Type B pancreatic cell (in vitro differentiated cells): ENCODE data around the gene RSPRY1. TPM values are rescaled to one million over a fixed set of nuclear protein-coding genes. Genes with fewer than 3 reads are reported as not detected.

Experiments
- DNase-seq: peaks from one replicate; pipeline ENCODE4 v3.0.0; 2021; ENCODE audit warnings: mixed read lengths; ENCODE audit not compliant: unreplicated experiment; ENCODE audit errors: extremely low spot score
- H3K27ac Mint-ChIP-seq: 2 replicates; pipeline ENCODE4 v1.8.0; 2021; ENCODE audit warnings: mild to moderate bottlenecking, mixed read lengths
- H3K27me3 Mint-ChIP-seq: 2 replicates; pipeline ENCODE4 v1.8.0; 2021; ENCODE audit warnings: mixed read lengths
- H3K36me3 Mint-ChIP-seq: 2 replicates; pipeline ENCODE4 v1.8.0; 2021; ENCODE audit warnings: mixed read lengths
- H3K4me1 Mint-ChIP-seq: one replicate; pipeline ENCODE4 v1.8.0; 2021; ENCODE audit warnings: mixed read lengths; ENCODE audit not compliant: unreplicated experiment
- H3K4me3 Mint-ChIP-seq: 2 replicates; pipeline ENCODE4 v1.8.0; 2021; ENCODE audit warnings: mild to moderate bottlenecking, mixed read lengths
- H3K9me3 Mint-ChIP-seq: 2 replicates; pipeline ENCODE4 v1.8.0; 2021; ENCODE audit warnings: mixed read lengths
- total RNA-seq: library from RNA; stranded (reverse); gene quantifications from 2 replicates; pipeline ENCODE4 v1.2.1, GENCODE V29; 2021; ENCODE audit warnings: low replicate concordance
- TF ChIP-seq, protein P1 (sequence below): fragments of 200-600 bp; sonication (generic); conservative IDR thresholded peaks from 2 replicates; pipeline ENCODE4 v1.5.0; 2021; ENCODE audit warnings: antibody characterized with exemption, mild to moderate bottlenecking

The RSPRY1 gene
- total RNA-seq, 1 donor from 2014 or later = 49.9 TPM

DNA sequence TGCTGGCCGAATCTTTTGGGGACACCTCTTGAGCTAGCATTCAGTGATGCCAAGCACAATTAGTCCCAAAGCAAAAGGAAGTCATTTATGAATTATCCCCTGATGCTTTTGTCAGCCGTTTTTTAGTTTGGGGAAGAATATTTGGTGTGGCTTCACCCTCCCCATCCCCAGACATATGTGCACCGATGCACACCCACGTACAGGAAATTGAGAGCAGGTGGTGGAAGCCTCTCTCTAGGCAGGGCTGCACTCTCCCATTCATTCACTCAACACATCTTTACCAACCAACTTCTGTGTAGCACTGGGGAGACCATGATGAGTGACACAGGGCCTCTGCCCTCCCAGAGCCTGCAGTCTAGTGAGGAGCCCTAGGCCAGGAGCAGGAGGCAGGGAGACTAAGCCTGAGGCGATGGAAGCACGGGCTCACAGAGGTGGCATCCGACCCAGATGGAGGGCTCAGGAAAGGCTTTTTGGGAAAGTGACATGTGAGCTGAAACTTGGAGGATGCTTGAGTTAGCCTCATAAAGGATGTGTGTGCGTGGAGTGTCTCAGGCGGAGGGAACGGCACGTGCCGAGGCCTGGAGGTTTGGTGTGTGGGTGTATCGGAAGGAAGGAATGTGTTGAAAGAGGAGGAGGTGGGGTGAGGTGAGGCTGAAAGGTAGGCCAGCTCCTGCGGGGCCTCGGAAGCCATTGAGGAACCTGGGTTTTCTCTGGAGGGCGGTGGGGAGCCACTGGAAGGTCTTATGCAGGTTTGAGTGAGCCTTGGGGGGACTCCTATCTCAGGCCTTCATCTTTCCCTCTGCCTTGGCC lies 44.1 kb upstream of the RSPRY1 start:
- H3K9me3 Mint-ChIP-seq = no peaks in the 10 kb centered on the region

DNA sequence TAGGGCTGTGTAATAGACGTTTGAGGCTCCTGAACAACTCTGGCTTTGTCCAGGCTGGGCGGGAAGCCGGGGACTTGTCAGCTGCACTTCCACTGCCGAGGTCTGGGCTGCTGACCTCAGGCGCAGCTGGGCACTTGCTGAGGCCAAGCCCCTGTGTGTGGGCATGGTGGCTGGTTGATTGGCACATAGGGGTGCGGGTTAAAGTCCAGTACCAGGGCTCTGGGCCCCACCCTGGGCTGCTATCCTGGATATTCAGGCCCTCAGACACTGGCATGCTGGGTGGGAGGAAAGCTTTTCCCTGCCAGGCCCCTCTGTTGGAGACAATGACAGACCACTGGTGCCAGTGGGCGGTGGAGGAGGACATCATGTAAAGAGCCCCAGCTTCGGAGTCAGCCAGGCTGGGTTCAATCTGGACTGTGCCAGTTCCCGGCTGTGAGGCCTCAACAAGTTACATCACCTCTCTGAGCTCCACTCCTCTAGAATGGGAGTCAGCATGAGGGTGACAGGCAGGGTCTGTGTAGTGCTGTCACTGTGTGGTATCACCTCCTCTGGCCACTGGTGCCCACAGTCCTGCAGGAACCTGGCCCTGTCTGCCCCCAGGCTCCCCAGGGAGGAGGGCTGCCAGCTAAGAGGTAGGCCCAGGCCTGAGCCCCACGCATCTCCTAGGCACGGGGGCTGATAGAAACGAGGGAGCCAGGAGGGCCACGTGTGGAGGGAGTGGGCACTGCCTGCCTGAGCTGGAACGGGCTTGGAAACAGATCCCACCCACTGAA lies 42.8 kb upstream of the RSPRY1 start:
- Mint-ChIP-seq H3K27me3 (no peaks in the 10 kb centered on the region), H3K4me1 (peaks cover 41% of the 10 kb centered on the region), H3K27ac (no peak overlapping the region), H3K36me3 (peaks cover 6% of the 10 kb centered on the region), H3K9me3 (no peaks in the 10 kb centered on the region), H3K4me3 (no peak overlapping the region)
- TF ChIP-seq, protein P1, sequence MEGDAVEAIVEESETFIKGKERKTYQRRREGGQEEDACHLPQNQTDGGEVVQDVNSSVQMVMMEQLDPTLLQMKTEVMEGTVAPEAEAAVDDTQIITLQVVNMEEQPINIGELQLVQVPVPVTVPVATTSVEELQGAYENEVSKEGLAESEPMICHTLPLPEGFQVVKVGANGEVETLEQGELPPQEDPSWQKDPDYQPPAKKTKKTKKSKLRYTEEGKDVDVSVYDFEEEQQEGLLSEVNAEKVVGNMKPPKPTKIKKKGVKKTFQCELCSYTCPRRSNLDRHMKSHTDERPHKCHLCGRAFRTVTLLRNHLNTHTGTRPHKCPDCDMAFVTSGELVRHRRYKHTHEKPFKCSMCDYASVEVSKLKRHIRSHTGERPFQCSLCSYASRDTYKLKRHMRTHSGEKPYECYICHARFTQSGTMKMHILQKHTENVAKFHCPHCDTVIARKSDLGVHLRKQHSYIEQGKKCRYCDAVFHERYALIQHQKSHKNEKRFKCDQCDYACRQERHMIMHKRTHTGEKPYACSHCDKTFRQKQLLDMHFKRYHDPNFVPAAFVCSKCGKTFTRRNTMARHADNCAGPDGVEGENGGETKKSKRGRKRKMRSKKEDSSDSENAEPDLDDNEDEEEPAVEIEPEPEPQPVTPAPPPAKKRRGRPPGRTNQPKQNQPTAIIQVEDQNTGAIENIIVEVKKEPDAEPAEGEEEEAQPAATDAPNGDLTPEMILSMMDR = no peak
- DNase-seq = no peak

More for the DNA sequence above, 44.1 kb upstream of the RSPRY1 start:
- Mint-ChIP-seq H3K4me3 (no peak overlapping the region), H3K27me3 (no peaks in the 10 kb centered on the region), H3K4me1 (peaks cover 34% of the 10 kb centered on the region), H3K36me3 (peaks cover 11% of the 10 kb centered on the region), H3K27ac (peak overlapping the region; percentile 30)
- no peak for DNase-seq
- TF ChIP-seq, protein P1 = no peak

DNA sequence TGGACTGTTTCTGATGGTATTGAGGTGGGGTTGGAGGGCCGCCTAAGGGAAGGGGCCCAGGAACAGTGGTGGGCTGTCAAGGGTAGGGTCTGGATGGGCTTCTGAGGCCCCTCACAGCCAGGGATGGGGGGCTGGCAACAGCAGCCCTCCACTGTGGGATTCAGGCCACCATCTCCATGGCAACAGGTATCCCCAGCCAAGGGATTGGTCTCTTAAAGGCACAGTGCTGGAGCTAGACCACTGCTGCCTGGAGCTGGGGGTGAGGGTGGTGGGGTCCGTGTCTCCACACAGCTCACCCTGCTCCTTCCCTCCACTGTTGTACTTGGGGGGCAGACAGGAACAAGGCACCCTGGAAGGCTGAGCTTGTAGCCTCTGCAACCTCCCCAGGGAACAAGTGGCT lies 42.1 kb upstream of the RSPRY1 start:
- TF ChIP-seq, protein P1 = no peak
- Mint-ChIP-seq H3K36me3 (peaks cover 4% of the 10 kb centered on the region), H3K4me3 (no peak overlapping the region), H3K27me3 (no peaks in the 10 kb centered on the region), H3K9me3 (no peaks in the 10 kb centered on the region), H3K4me1 (peaks cover 38% of the 10 kb centered on the region), H3K27ac (no peak overlapping the region)
- no peak for DNase-seq

DNA sequence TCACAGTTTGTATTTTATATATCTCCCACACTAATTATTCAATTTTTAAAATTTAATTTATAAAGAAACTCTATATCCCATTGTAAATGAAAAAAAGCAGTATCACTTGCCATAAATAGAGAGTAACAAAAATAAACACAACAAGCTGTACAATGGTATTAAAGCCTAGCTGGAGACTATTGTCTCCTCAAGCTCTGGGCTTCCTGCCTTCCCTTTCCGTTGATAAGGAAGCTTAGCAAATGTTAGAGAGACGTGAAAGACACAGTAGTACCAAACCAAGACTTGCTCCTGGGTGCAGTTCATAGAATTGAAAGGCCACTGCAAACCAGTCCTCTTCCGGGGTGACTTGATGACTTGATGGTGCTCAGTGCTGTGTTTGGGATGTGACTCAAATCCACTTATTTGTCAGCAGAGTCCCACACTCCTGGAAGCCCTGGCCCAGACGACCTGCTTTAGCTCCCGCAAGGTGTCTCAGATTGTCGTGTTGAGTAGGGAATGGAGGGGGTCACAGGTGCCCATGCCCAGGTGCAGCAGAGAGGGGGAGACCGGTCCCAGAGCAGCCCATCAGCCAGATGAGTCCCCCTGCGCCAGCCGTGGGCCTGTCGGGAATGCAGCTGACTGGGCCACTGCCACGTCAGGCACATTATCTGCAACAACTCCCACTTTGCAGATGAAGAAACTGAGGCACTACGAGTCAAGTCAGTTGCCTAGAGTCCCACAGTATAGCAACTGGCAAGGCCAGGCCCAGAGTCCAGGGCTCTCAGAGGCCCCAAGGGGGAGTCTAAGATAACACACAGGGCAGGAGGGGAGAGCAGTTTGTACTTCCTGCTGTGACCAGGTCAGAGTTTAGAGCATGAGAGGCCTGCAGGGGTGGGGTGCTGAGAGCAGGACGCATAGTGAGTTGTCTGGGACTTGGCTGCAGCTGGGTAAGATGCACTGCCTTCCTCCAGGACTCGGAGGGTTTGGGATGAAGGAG lies 40.8 kb upstream of the RSPRY1 start:
- TF ChIP-seq, protein P1 = no peak
- peaks cover 4% of the 10 kb centered on the region for H3K36me3 Mint-ChIP-seq
- H3K9me3 Mint-ChIP-seq = no peaks in the 10 kb centered on the region
- H3K4me3 Mint-ChIP-seq = no peak overlapping the region
- no peaks in the 10 kb centered on the region for H3K27me3 Mint-ChIP-seq
- H3K27ac Mint-ChIP-seq = no peak overlapping the region
- H3K4me1 Mint-ChIP-seq = peaks cover 29% of the 10 kb centered on the region
- DNase-seq = no peak

DNA sequence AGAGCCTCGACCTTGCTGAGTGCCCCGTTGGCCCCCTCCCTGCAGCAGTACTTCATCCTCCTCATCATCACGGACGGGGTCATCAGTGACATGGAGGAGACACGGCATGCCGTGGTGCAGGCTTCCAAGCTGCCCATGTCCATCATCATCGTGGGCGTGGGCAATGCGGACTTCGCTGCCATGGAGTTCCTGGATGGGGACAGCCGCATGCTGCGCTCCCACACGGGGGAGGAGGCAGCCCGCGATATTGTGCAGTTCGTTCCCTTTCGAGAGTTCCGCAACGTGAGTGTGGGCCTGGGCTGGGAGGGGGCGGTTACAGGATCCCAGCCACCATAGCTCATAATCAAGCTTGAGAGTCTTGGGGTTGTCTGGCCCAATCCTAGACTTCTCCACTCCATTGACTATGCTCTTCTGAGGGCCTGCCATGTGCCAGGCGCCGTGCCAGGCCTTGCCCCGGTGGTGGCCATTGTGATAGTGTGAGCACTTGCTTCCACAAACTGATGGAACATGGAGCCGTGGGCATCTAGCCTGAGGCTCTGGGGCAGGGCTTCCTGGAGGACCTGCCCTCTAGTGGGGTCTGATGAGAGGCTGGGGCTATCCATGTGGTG lies 40.0 kb upstream of the RSPRY1 start:
- H3K9me3 Mint-ChIP-seq = no peaks in the 10 kb centered on the region
- TF ChIP-seq, protein P1 = no peak
- H3K36me3 Mint-ChIP-seq = peaks cover 4% of the 10 kb centered on the region
- H3K4me1 Mint-ChIP-seq = peaks cover 29% of the 10 kb centered on the region
- H3K4me3 Mint-ChIP-seq = no peak overlapping the region
- no peak for DNase-seq
- no peak overlapping the region for H3K27ac Mint-ChIP-seq
- no peaks in the 10 kb centered on the region for H3K27me3 Mint-ChIP-seq
